K562 (cell line): ENCODE measurements around the gene TPK1. TPM values are rescaled to one million over a fixed set of nuclear protein-coding genes. Genes with fewer than 3 reads are reported as not detected.

Experiments
- ATAC-seq: fragments of 200-7000 bp; cut with Tn5 transposase; 3 replicates; pipeline ENCODE4 v1.9.1; 2020; ENCODE audit warnings: moderate library complexity
- BruUV-seq: library from RNA; stranded (reverse); fragments of 400-500 nt; replicated peaks from 2 replicates; lab custom pipeline; 2021; lab: Mats Ljungman, UMichigan
- CTCF ChIA-PET: fragments of 300-600 bp; formaldehyde crosslinking; extraction: SDS; loops from one replicate; lab custom pipeline; 2021; ENCODE audit warnings: low intra/inter-chr PET ratio; lab: Yijun Ruan, JAX
- POLR2A ChIA-PET: fragments of 300-600, 350-650 bp; sonication (Branson Sonifier 250); formaldehyde crosslinking; extraction: SDS; loops from one replicate; lab custom pipeline; 2021; ENCODE audit warnings: antibody characterized with exemption, inconsistent platforms; lab: Yijun Ruan, JAX
- DNase-seq, 4 experiments: peaks; one replicate each; pipeline versions ENCODE4 v3.0.0 to v3.0.0-alpha.2; 2011 to 2018; ENCODE audit warnings: low spot score in 3 of 4, mixed read lengths in 3 of 4; ENCODE audit errors: extremely low read depth in 1 of 4
- FAIRE-seq: peaks from 2 replicates; lab custom pipeline; 2011; peaks lifted over from hg19 to GRCh38; lab: Jason Lieb, UNC
- H2AFZ ChIP-seq: 2 replicates; pipeline ENCODE4 v1.6.0; 2011; ENCODE audit warnings: low read depth, low read length, control low read depth, inconsistent platforms
- H3K27ac ChIP-seq: fragments of 200-600 bp; 3 replicates; pipeline ENCODE4 v1.8.0; 2011; ENCODE audit warnings: low read depth, mild to moderate bottlenecking, control low read depth, inconsistent platforms, low read length, moderate library complexity, mixed read lengths; ENCODE audit errors: extremely low read depth
- H3K27me3 ChIP-seq, 2 experiments: fragments of 300-600 bp in 1 of 2; 2 replicates in 1 of 2; 3 replicates in 1 of 2; pipeline versions ENCODE4 v1.6.0 to v1.8.0; 2011; ENCODE audit warnings: inconsistent platforms in 2 of 2, low read length in 2 of 2, mild to moderate bottlenecking in 1 of 2, mixed read lengths in 1 of 2, moderate library complexity in 1 of 2; ENCODE audit not compliant: control insufficient read depth in 2 of 2, insufficient read depth in 2 of 2
- H3K36me3 ChIP-seq: fragments of 300-600 bp; 3 replicates; pipeline ENCODE4 v1.8.0; 2011; ENCODE audit warnings: mild to moderate bottlenecking, low read length, inconsistent platforms; ENCODE audit not compliant: control insufficient read depth, insufficient read depth
- H3K4me1 ChIP-seq, 2 experiments: fragments of 200-600 bp in 1 of 2; replicated peaks in 1 of 2; 2 replicates in 1 of 2; 3 replicates in 1 of 2; pipeline versions ENCODE4 v1.5.1 to v1.8.0; 2011; ENCODE audit warnings: inconsistent platforms in 2 of 2, low read length in 2 of 2, mild to moderate bottlenecking in 1 of 2, mixed read lengths in 1 of 2, moderate library complexity in 1 of 2; ENCODE audit not compliant: control insufficient read depth in 2 of 2, insufficient read depth in 2 of 2
- H3K4me2 ChIP-seq: 2 replicates; pipeline ENCODE4 v1.6.1; 2011; ENCODE audit warnings: low read length, control low read depth, inconsistent platforms, mixed read lengths; ENCODE audit not compliant: insufficient read depth
- H3K4me3 ChIP-seq: fragments of 200-600 bp; sonication (generic), shearing (Covaris generic); 2 replicates; pipeline ENCODE4 v1.5.1; 2016; ENCODE audit warnings: control low read depth, inconsistent platforms
- H3K79me2 ChIP-seq: fragments of 200-600 bp; 3 replicates; pipeline ENCODE4 v1.8.0; 2011; ENCODE audit warnings: low read length, inconsistent platforms; ENCODE audit not compliant: control insufficient read depth, insufficient read depth
- H3K9ac ChIP-seq, 2 experiments: 2 replicates each; pipeline versions ENCODE4 v1.6.0 to v1.6.1; 2011; ENCODE audit warnings: low read depth in 2 of 2, low read length in 2 of 2, control low read depth in 1 of 2, inconsistent platforms in 1 of 2, mild to moderate bottlenecking in 1 of 2, mixed read lengths in 1 of 2; ENCODE audit not compliant: insufficient read depth in 1 of 2
- H3K9me1 ChIP-seq: one replicate; pipeline ENCODE4 v1.6.0; 2011; ENCODE audit warnings: inconsistent platforms, mild to moderate bottlenecking, low read length, moderate library complexity; ENCODE audit not compliant: control insufficient read depth, insufficient read depth
- H3K9me3 ChIP-seq: replicated peaks from 2 replicates; pipeline ENCODE4 v1.5.1; 2011; ENCODE audit warnings: low read depth, low read length, inconsistent platforms; ENCODE audit not compliant: control insufficient read depth, insufficient read depth
- H4K20me1 ChIP-seq: replicated peaks from 2 replicates; pipeline ENCODE4 v1.6.1; 2011; ENCODE audit warnings: low read length, inconsistent platforms, mixed read lengths; ENCODE audit not compliant: control insufficient read depth, insufficient read depth
- CCNT2 ChIP-seq: IDR thresholded peaks from 2 replicates; pipeline ENCODE4 v1.6.1; 2011; ENCODE audit warnings: borderline replicate concordance, low read depth, mild to moderate bottlenecking, moderate library complexity, mixed read lengths, low read length; ENCODE audit not compliant: insufficient read length; ENCODE audit errors: extremely low read depth
- CREBBP ChIP-seq: IDR thresholded peaks from one replicate; pipeline ENCODE4 v1.6.1; 2012; ENCODE audit warnings: low read depth, mild to moderate bottlenecking, control low read depth, inconsistent platforms, low read length
- FOS ChIP-seq: IDR thresholded peaks from 3 replicates; pipeline ENCODE4 v1.6.1; 2011; ENCODE audit not compliant: insufficient read length; ENCODE audit errors: extremely low read depth
- FOXJ3 ChIP-seq: sonication (generic); formaldehyde crosslinking; IDR thresholded peaks from 2 replicates; pipeline ENCODE4 v1.4.0; 2020; ENCODE audit warnings: mild to moderate bottlenecking, missing genetic modification reagents
- ILK ChIP-seq: fragments of 450-650 bp; IDR thresholded peaks from 2 replicates; pipeline ENCODE4 v1.6.1; 2016; ENCODE audit warnings: missing genetic modification characterization, low read depth, mild to moderate bottlenecking, missing compliant biosample characterization, moderate library complexity, borderline replicate concordance
- KAT8 ChIP-seq: fragments of 450-650 bp; IDR thresholded peaks from 2 replicates; pipeline ENCODE4 v1.6.1; 2016; ENCODE audit warnings: low read depth, mild to moderate bottlenecking
- SNRNP70 ChIP-seq: fragments of 200-400 bp; formaldehyde crosslinking; optimal IDR thresholded peaks from 2 replicates; pipeline ENCODE3; 2017; ENCODE audit warnings: low read depth, low read length
- TCF7L2 ChIP-seq: fragments of 150-350 bp; IDR thresholded peaks from 2 replicates; pipeline ENCODE4 v1.6.1; 2016; ENCODE audit warnings: low read depth, mild to moderate bottlenecking, low read length, moderate library complexity
- THAP12 ChIP-seq: fragments of 250-450 bp; sonication (Bioruptor Pico); IDR thresholded peaks from 2 replicates; pipeline ENCODE4 v1.9.0; 2021; ENCODE audit warnings: mild to moderate bottlenecking, inconsistent platforms
- ZNF12 ChIP-seq: sonication (generic); formaldehyde crosslinking; IDR thresholded peaks from 2 replicates; pipeline ENCODE4 v1.4.0; 2020; ENCODE audit warnings: mild to moderate bottlenecking, missing genetic modification reagents
- ZNF124 ChIP-seq: sonication (generic); formaldehyde crosslinking; IDR thresholded peaks from 2 replicates; pipeline ENCODE4 v1.8.1; 2022; ENCODE audit warnings: missing genetic modification reagents
- ZNF449 ChIP-seq: fragments of 250-450 bp; sonication (Bioruptor Pico); IDR thresholded peaks from 2 replicates; pipeline ENCODE4 v1.8.0; 2022; ENCODE audit warnings: moderate library complexity, mild to moderate bottlenecking, inconsistent platforms
- ZNF639 ChIP-seq, 2 experiments: fragments of 200-800 bp in 1 of 2; sonication (Bioruptor generic) in 1 of 2; sonication (generic) in 1 of 2; formaldehyde crosslinking in 1 of 2; IDR thresholded peaks in 1 of 2; conservative IDR thresholded peaks in 1 of 2; 2 replicates each; pipeline versions ENCODE4 v1.5.0 to v1.6.1; 2016 to 2020; ENCODE audit warnings: missing compliant biosample characterization in 1 of 2, missing genetic modification characterization in 1 of 2, missing genetic modification reagents in 1 of 2
- in situ Hi-C: fragments of 300-500 bp; cut with MboI; formaldehyde crosslinking; loops from 4 replicates; pipeline ENCODE4 v1.15.0; 2018; ENCODE audit warnings: inconsistent platforms, mixed read lengths
- intact Hi-C: fragments of 100-400 bp; cut with micrococcal nuclease; formaldehyde crosslinking; loops from 2 replicates; pipeline ENCODE4 v1.14.2; 2022
- polyA plus RNA-seq, 8 experiments: library from polyadenylated mRNA; depleted of rRNA in 4 of 8; stranded (reverse) in 5 of 8; unstranded in 3 of 8; fragments of >200 nt; fragmentation: Nextera tagmentation in 2 of 8; fragmentation: Illumina TruSeq in 1 of 8; extraction: Ambion mirVana in 2 of 8; extraction: Trizol in 1 of 8; gene quantifications; 2 replicates each; pipeline versions ENCODE4 v1.2.1 to v1.2.3, GENCODE V29; 2011 to 2014; ENCODE audit warnings: inconsistent platforms in 1 of 8, missing spikeins in 1 of 8
- total RNA-seq, 7 experiments: library from RNA; depleted of rRNA in 6 of 7; stranded (reverse); fragments of >200 nt in 6 of 7; fragmentation: Illumina TruSeq in 2 of 7; extraction: Trizol in 2 of 7; gene quantifications; 2 replicates each; pipeline versions ENCODE4 v1.2.1 to v1.2.3, GENCODE V29; 2011 to 2021; ENCODE audit warnings: low replicate concordance in 1 of 7

TPK1 gene
- total and polyA plus RNA-seq, 9 of the 15 experiments (the other 6 are each of a cell fraction or from before 2014, with no cell fraction given), result 5.1 to 16.2 (median 9.2) TPM

GRCh38 chr7:144629598-144629997, 206.3 kb downstream of the TPK1 start:
- no peak for FAIRE-seq
- in situ Hi-C loops (no loop called here), intact Hi-C loops (no loop called here)
- H3K9me3 ChIP-seq, result no peaks in the 10 kb centered on the region; the same call in 1 of the 2 replicates
- no peaks in the 10 kb centered on the region for H3K36me3 ChIP-seq
- H3K79me2 ChIP-seq, result no peaks in the 10 kb centered on the region
- CTCF ChIA-PET, result no interaction called here
- no peaks in the 10 kb centered on the region for H3K4me1 ChIP-seq
- H4K20me1 ChIP-seq, result no peaks in the 10 kb centered on the region
- no peak overlapping the region for H3K27ac ChIP-seq
- H2AFZ ChIP-seq, result no peak overlapping the region
- no peak for ATAC-seq
- no peaks in the 10 kb centered on the region for H3K9me1 ChIP-seq
- no TSS peak for BruUV-seq
- H3K9ac ChIP-seq, result no peak overlapping the region
- no peak overlapping the region for H3K4me2 ChIP-seq
- no peak overlapping the region for H3K4me3 ChIP-seq
- TF ChIP-seq ZNF449 (CRISPR knock-in tag), result no peak
- TF ChIP-seq FOXJ3, result no peak
- no peak for TF ChIP-seq KAT8
- no peak for TF ChIP-seq CCNT2
- no peak for TF ChIP-seq THAP12 (CRISPR knock-in tag)
- no peak for TF ChIP-seq FOS
- no peak for TF ChIP-seq TCF7L2
- no peak for TF ChIP-seq ZNF639 (CRISPR knock-in tag; conservative IDR thresholded peaks at IDR 0.05 in 1 of 2, IDR thresholded peaks at IDR 0.05 in 1 of 2)
- TF ChIP-seq CREBBP, result no peak
- TF ChIP-seq ZNF124 (CRISPR knock-in tag), result no peak
- TF ChIP-seq ZNF12 (CRISPR knock-in tag), result no peak
- TF ChIP-seq SNRNP70, result no peak
- no peak for TF ChIP-seq ILK (tag)
- no peaks in the 10 kb centered on the region for H3K27me3 ChIP-seq
- no peak for DNase-seq
- POLR2A ChIA-PET, result no interaction called here
